Neural cell (in vitro differentiated cells): Measurements from ENCODE around the gene AHSG. TPM values are rescaled to one million over a fixed set of nuclear protein-coding genes. Genes with fewer than 3 reads are reported as not detected.

Source experiments
- H2AFZ ChIP-seq: fragments of 200-600, 300-800 bp; sonication (generic), shearing (Covaris generic); 2 replicates; pipeline ENCODE4 v1.6.0; 2014; ENCODE audit warnings: low read depth, mild to moderate bottlenecking, antibody characterized with exemption, low read length, moderate library complexity
- H3F3A ChIP-seq: fragments of 200-600 bp; shearing (Covaris generic); 2 replicates; pipeline ENCODE4 v1.6.1; 2016; ENCODE audit warnings: mild to moderate bottlenecking, moderate library complexity, mixed read lengths, antibody characterized with exemption, low read length; ENCODE audit not compliant: insufficient read depth, poor library complexity, severe bottlenecking
- H3K27ac ChIP-seq: fragments of 200-600, 300-800 bp; sonication (generic), shearing (Covaris generic); 2 replicates; pipeline ENCODE4 v1.5.1; 2014; ENCODE audit warnings: mild to moderate bottlenecking, low read length, moderate library complexity
- H3K27me3 ChIP-seq: fragments of 300-800, 200-600 bp; sonication (generic), shearing (Covaris generic); 2 replicates; pipeline ENCODE4 v1.6.0; 2014; ENCODE audit warnings: mild to moderate bottlenecking, low read depth, low read length, moderate library complexity; ENCODE audit not compliant: insufficient read depth
- H3K36me3 ChIP-seq: fragments of 300-800, 200-600 bp; sonication (generic), shearing (Covaris generic); 2 replicates; pipeline ENCODE4 v1.5.1; 2014; ENCODE audit warnings: mild to moderate bottlenecking, antibody characterized with exemption, low read length, moderate library complexity; ENCODE audit not compliant: insufficient read depth
- H3K4me2 ChIP-seq: fragments of 300-800, 200-600 bp; sonication (generic), shearing (Covaris generic); 2 replicates; pipeline ENCODE4 v1.6.0; 2014; ENCODE audit warnings: mild to moderate bottlenecking, low read length
- H3K4me3 ChIP-seq: fragments of 300-800, 200-600 bp; sonication (generic), shearing (Covaris generic); 2 replicates; pipeline ENCODE4 v1.5.1; 2014; ENCODE audit warnings: mild to moderate bottlenecking, low read length, moderate library complexity
- H3K79me2 ChIP-seq: fragments of 200-600 bp; shearing (Covaris generic); replicated peaks from 2 replicates; pipeline ENCODE4 v1.6.0; 2014; ENCODE audit warnings: mild to moderate bottlenecking, low read length, moderate library complexity; ENCODE audit not compliant: insufficient read depth
- H3K9ac ChIP-seq: fragments of 300-800, 200-600 bp; sonication (generic), shearing (Covaris generic); 2 replicates; pipeline ENCODE4 v1.6.1; 2016; ENCODE audit warnings: mild to moderate bottlenecking, low read length, mixed read lengths
- H3K9me2 ChIP-seq: fragments of 200-600 bp; shearing (Covaris generic); 2 replicates; pipeline ENCODE4 v1.6.1; 2016; ENCODE audit warnings: mild to moderate bottlenecking, low read length, mixed read lengths; ENCODE audit not compliant: insufficient read depth
- H3K9me3 ChIP-seq: fragments of 200-600, 300-800 bp; sonication (generic), shearing (Covaris generic); 2 replicates; pipeline ENCODE4 v1.6.1; 2016; ENCODE audit warnings: mild to moderate bottlenecking, mixed run types, low read length, moderate library complexity, mixed read lengths
- H4K20me1 ChIP-seq: fragments of 200-600 bp; shearing (Covaris generic); 2 replicates; pipeline ENCODE4 v1.6.1; 2016; ENCODE audit warnings: mild to moderate bottlenecking, mixed run types; ENCODE audit not compliant: insufficient read depth
- EP300 ChIP-seq: fragments of 450-650 bp; conservative IDR thresholded peaks from 2 replicates; pipeline ENCODE4 v1.6.1; 2014; ENCODE audit warnings: antibody characterized with exemption, mild to moderate bottlenecking, moderate library complexity; ENCODE audit not compliant: poor library complexity, severe bottlenecking
- MXI1 ChIP-seq: fragments of 450-650 bp; conservative IDR thresholded peaks from 2 replicates; pipeline ENCODE4 v1.6.1; 2014; ENCODE audit warnings: antibody characterized with exemption, mild to moderate bottlenecking; ENCODE audit not compliant: poor library complexity, severe bottlenecking
- POLR2AphosphoS5 ChIP-seq: IDR thresholded peaks from 2 replicates; pipeline ENCODE4 v1.6.1; 2012
- RAD21 ChIP-seq: fragments of 450-650 bp; conservative IDR thresholded peaks from 2 replicates; pipeline ENCODE4 v1.6.1; 2014; ENCODE audit warnings: antibody characterized with exemption, mild to moderate bottlenecking, moderate library complexity
- SMC3 ChIP-seq: fragments of 450-650 bp; conservative IDR thresholded peaks from 2 replicates; pipeline ENCODE4 v1.6.1; 2014; ENCODE audit warnings: antibody characterized with exemption, mild to moderate bottlenecking, moderate library complexity; ENCODE audit not compliant: poor library complexity
- TAF1 ChIP-seq: IDR thresholded peaks from 2 replicates; pipeline ENCODE4 v1.6.1; 2012; ENCODE audit warnings: low read depth
- polyA plus RNA-seq: library from polyadenylated mRNA; depleted of rRNA; stranded (reverse); fragments of >200 nt; gene quantifications from 2 replicates; pipeline ENCODE4 v1.2.3, GENCODE V29; 2014
- TF ChIP-seq, protein P1 (sequence below): IDR thresholded peaks from 2 replicates; pipeline ENCODE4 v1.6.1; 2012; ENCODE audit warnings: borderline replicate concordance
- TF ChIP-seq, protein P2 (sequence below): fragments of 450-650 bp; IDR thresholded peaks from 2 replicates; pipeline ENCODE4 v1.5.1; 2014; ENCODE audit warnings: antibody characterized with exemption, mild to moderate bottlenecking, moderate library complexity; ENCODE audit not compliant: poor library complexity, severe bottlenecking

AHSG gene
- polyA plus RNA-seq, 1 donor from 2014 or later: 0.40 TPM

DNA sequence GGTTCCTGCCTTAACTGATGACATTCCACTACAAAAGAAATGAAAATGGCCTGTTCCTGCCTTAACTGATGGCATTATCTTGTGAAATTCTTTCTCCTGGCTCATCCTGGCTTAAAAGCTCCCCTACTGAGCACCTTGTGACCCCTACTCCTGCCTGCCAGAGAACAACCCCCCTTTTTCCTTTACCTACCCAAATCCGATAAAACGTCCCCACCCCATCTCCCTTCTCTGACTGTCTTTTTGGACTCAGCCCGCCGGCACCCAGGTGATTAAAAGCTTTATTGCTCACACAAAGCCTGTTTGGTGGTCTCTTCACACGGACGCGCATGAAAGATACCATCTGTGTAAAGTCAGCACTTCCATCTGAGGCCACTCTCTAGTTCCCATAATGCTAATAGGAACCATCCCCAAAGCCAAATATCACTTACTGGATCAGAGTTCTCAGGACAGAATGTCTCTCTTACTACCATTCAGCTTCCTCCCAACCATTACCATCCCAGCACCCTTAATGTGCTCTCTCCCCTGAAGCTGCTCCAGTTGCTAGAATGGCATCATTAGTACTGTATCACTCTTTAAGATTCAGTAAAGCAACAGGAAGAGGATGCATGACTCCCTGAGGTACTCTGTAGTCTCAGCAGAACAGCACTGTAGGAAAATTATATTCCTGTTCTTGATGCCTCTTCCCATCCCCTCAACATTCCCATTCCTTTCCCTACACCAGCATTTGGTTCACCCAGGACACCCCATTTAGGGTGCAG is 50.7 kb downstream of the AHSG start:
- Histone ChIP-seq H3K9ac (no peak overlapping the region), H3K4me3 (no peak overlapping the region)

DNA sequence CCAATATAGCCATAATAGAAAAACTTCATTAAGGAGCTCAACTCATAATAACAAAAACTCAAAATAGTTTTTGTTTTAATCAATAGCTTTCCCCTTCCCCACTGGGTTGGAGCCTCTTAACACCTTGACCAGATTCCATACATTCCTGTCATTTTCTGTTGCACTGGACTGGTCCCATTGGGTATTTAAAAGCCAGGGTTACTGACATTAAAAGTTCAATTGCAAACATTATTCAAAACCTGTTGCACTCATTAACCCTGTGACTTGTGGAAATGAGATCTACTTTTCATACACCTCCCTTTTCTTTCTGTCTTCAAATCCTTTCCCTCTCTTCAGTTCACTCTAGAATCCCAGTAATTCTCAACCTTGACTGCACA is 51.2 kb downstream of the AHSG start:
- Histone ChIP-seq H3K9me2 (no peaks in the 10 kb centered on the region), H2AFZ (no peak overlapping the region), H3K27ac (peak overlapping the region; percentile 85), H3K79me2 (no peaks in the 10 kb centered on the region), H4K20me1 (no peaks in the 10 kb centered on the region), H3K4me3 (no peak overlapping the region), H3K27me3 (no peaks in the 10 kb centered on the region), H3K9ac (no peak overlapping the region), H3K36me3 (no peaks in the 10 kb centered on the region), H3K4me2 (no peak overlapping the region), H3K9me3 (no peaks in the 10 kb centered on the region), H3F3A (peaks cover 4% of the 10 kb centered on the region)
- no peak for TF ChIP-seq TAF1
- TF ChIP-seq, protein P1, sequence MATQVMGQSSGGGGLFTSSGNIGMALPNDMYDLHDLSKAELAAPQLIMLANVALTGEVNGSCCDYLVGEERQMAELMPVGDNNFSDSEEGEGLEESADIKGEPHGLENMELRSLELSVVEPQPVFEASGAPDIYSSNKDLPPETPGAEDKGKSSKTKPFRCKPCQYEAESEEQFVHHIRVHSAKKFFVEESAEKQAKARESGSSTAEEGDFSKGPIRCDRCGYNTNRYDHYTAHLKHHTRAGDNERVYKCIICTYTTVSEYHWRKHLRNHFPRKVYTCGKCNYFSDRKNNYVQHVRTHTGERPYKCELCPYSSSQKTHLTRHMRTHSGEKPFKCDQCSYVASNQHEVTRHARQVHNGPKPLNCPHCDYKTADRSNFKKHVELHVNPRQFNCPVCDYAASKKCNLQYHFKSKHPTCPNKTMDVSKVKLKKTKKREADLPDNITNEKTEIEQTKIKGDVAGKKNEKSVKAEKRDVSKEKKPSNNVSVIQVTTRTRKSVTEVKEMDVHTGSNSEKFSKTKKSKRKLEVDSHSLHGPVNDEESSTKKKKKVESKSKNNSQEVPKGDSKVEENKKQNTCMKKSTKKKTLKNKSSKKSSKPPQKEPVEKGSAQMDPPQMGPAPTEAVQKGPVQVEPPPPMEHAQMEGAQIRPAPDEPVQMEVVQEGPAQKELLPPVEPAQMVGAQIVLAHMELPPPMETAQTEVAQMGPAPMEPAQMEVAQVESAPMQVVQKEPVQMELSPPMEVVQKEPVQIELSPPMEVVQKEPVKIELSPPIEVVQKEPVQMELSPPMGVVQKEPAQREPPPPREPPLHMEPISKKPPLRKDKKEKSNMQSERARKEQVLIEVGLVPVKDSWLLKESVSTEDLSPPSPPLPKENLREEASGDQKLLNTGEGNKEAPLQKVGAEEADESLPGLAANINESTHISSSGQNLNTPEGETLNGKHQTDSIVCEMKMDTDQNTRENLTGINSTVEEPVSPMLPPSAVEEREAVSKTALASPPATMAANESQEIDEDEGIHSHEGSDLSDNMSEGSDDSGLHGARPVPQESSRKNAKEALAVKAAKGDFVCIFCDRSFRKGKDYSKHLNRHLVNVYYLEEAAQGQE: no peak
- TF ChIP-seq MXI1: no peak
- TF ChIP-seq SMC3: no peak
- no peak for TF ChIP-seq EP300
- TF ChIP-seq, protein P2, sequence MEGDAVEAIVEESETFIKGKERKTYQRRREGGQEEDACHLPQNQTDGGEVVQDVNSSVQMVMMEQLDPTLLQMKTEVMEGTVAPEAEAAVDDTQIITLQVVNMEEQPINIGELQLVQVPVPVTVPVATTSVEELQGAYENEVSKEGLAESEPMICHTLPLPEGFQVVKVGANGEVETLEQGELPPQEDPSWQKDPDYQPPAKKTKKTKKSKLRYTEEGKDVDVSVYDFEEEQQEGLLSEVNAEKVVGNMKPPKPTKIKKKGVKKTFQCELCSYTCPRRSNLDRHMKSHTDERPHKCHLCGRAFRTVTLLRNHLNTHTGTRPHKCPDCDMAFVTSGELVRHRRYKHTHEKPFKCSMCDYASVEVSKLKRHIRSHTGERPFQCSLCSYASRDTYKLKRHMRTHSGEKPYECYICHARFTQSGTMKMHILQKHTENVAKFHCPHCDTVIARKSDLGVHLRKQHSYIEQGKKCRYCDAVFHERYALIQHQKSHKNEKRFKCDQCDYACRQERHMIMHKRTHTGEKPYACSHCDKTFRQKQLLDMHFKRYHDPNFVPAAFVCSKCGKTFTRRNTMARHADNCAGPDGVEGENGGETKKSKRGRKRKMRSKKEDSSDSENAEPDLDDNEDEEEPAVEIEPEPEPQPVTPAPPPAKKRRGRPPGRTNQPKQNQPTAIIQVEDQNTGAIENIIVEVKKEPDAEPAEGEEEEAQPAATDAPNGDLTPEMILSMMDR: no peak
- TF ChIP-seq RAD21: no peak
- no peak for TF ChIP-seq POLR2AphosphoS5

More for the DNA sequence above, 50.7 kb downstream of the AHSG start:
- H3K4me2 ChIP-seq: no peak overlapping the region
- no peaks in the 10 kb centered on the region for H3K9me3 ChIP-seq
- peaks cover 4% of the 10 kb centered on the region for H3F3A ChIP-seq
- H3K79me2 ChIP-seq: no peaks in the 10 kb centered on the region
- H3K9me2 ChIP-seq: no peaks in the 10 kb centered on the region
- no peaks in the 10 kb centered on the region for H3K27me3 ChIP-seq
- TF ChIP-seq MXI1 (no peak), SMC3 (no peak), TAF1 (no peak), RAD21 (no peak), EP300 (no peak), POLR2AphosphoS5 (no peak)
- TF ChIP-seq, protein P1: no peak
- TF ChIP-seq, protein P2: no peak
- no peaks in the 10 kb centered on the region for H4K20me1 ChIP-seq
- H2AFZ ChIP-seq: no peak overlapping the region
- no peaks in the 10 kb centered on the region for H3K36me3 ChIP-seq
- no peak overlapping the region for H3K27ac ChIP-seq
